ENCODE results near the gene SPPL3. TPM values are rescaled to one million over a fixed set of nuclear protein-coding genes. Genes with fewer than 3 reads are reported as not detected.
A peak's percentile ranks its signal among the peaks of the same experiment; 100 is the strongest.

The SPPL3 gene
- total RNA-seq, 1 donor from 2014 or later: 25.8 TPM

DNA sequence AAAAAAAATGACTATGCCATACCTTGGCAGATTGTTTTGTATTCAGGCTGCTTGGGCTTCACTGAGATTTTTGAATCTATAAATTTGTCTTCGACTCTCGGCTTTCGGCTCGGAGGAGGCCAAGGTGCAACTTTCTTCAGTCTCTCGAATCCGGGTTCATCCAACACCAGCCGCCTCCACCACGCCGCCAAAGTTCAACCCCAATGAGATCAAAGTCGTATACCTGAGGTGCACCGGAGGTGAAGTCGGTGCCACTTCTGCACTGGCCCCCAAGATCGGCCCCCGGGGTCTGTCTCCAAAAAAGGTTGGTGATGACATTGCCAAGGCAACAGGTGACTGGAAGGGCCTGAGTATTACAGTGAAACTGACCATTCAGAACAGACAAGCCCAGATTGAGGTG lies 12.4 kb upstream of the SPPL3 start:
- no peak for DNase-seq (ENCODE audit: low spot score)
- Histone ChIP-seq H2AFZ (replicated peaks) (no peak overlapping the region), H3K4me1 (no peaks in the 10 kb centered on the region), H3K36me3 (no peaks in the 10 kb centered on the region), H4K20me1 (ENCODE audit: low read depth) (no peaks in the 10 kb centered on the region), H3K27ac (no peak overlapping the region), H3K27me3 (no peaks in the 10 kb centered on the region), H3F3A (ENCODE audit: low read depth) (no peaks in the 10 kb centered on the region), H3K9me3 (ENCODE audit: low read depth) (no peaks in the 10 kb centered on the region), H3K9ac (no peak overlapping the region), H3K79me2 (ENCODE audit: low read depth) (no peaks in the 10 kb centered on the region), H3K4me2 (no peak overlapping the region), H3K4me3 (no peak overlapping the region)
- H3K36me3 Mint-ChIP-seq: no peaks in the 10 kb centered on the region
- H3K4me3 Mint-ChIP-seq: no peak overlapping the region
- H3K4me1 Mint-ChIP-seq: no peaks in the 10 kb centered on the region
- peaks cover 2% of the 10 kb centered on the region for H3K27me3 Mint-ChIP-seq (ENCODE audit: insufficient read depth, low read depth)
- no peak overlapping the region for H3K27ac Mint-ChIP-seq
- peaks cover 16% of the 10 kb centered on the region for H3K9me3 Mint-ChIP-seq
- TF ChIP-seq, protein P1, sequence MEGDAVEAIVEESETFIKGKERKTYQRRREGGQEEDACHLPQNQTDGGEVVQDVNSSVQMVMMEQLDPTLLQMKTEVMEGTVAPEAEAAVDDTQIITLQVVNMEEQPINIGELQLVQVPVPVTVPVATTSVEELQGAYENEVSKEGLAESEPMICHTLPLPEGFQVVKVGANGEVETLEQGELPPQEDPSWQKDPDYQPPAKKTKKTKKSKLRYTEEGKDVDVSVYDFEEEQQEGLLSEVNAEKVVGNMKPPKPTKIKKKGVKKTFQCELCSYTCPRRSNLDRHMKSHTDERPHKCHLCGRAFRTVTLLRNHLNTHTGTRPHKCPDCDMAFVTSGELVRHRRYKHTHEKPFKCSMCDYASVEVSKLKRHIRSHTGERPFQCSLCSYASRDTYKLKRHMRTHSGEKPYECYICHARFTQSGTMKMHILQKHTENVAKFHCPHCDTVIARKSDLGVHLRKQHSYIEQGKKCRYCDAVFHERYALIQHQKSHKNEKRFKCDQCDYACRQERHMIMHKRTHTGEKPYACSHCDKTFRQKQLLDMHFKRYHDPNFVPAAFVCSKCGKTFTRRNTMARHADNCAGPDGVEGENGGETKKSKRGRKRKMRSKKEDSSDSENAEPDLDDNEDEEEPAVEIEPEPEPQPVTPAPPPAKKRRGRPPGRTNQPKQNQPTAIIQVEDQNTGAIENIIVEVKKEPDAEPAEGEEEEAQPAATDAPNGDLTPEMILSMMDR (IDR thresholded peaks at IDR 0.05): no peak
- TF ChIP-seq EZH2phosphoT487 (IDR thresholded peaks at IDR 0.05) (no peak), EZH2 (IDR thresholded peaks at IDR 0.05) (no peak)

DNA sequence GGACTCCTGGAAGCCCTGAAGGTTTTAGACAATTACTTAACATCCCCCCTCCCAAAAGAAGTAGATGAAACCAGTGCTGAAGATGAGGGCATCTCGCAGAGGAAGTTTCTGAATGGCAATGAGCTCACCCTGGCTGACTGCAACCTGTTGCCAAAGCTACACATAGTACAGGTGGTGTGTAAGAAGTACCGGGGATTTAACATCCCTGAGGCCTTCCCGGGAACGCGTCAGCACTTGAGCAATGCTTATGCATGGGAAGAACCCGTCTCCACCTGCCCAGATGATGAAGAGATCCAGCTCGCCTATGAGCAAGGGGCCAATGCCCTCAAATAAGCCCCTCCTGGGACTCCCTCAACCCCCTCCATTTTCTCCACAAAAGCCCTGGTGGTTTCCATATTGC lies 10.6 kb upstream of the SPPL3 start:
- Histone ChIP-seq H3K4me2 (no peak overlapping the region), H3K9ac (no peak overlapping the region), H3K9me3 (ENCODE audit: low read depth) (no peaks in the 10 kb centered on the region), H3K79me2 (ENCODE audit: low read depth) (no peaks in the 10 kb centered on the region), H3K36me3 (no peaks in the 10 kb centered on the region), H4K20me1 (ENCODE audit: low read depth) (no peaks in the 10 kb centered on the region), H3K27ac (no peak overlapping the region), H3F3A (ENCODE audit: low read depth) (no peaks in the 10 kb centered on the region), H3K4me1 (no peaks in the 10 kb centered on the region), H3K27me3 (no peaks in the 10 kb centered on the region), H2AFZ (replicated peaks) (no peak overlapping the region), H3K4me3 (no peak overlapping the region)
- Mint-ChIP-seq H3K4me1 (no peaks in the 10 kb centered on the region), H3K4me3 (no peak overlapping the region), H3K9me3 (peaks cover 16% of the 10 kb centered on the region), H3K27me3 (ENCODE audit: insufficient read depth, low read depth) (peaks cover 2% of the 10 kb centered on the region), H3K27ac (no peak overlapping the region), H3K36me3 (no peaks in the 10 kb centered on the region)
- TF ChIP-seq EZH2phosphoT487 (IDR thresholded peaks at IDR 0.05) (no peak), EZH2 (IDR thresholded peaks at IDR 0.05) (no peak)
- TF ChIP-seq, protein P1 (IDR thresholded peaks at IDR 0.05): no peak
- DNase-seq (ENCODE audit: low spot score): no peak

DNA sequence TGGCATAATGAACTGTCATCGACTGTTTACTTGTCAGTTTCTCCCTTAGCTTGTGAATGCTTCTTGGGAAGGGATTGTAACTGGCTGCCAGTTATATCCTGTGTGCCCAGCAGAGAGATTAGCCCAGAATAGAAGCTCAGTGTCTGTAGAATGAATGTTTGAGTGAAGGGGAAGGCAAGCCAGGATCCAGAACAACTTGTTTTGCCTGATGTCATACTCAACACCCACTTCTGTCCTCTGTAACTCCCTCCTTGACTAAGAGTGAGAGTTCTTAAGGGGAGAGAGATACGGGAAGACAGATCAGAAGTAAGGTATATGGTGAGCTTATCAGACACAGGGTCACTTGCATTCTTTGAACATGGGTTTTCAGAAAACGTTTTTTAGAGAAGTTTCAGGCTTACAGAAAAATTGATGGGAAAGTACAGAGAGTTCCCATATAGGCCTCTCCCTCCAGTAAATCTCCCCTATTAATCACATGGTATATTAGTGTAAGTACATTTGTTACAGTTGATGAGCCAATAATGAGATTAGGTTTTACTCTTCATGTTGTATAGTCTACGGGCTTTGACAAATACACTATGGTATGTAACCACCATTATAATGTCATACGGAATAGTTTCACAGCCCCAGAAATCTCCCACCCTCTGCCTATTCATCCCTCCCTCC lies 5.6 kb upstream of the SPPL3 start:
- no peaks in the 10 kb centered on the region for H3K36me3 Mint-ChIP-seq
- H3K9me3 ChIP-seq (ENCODE audit: low read depth): no peaks in the 10 kb centered on the region
- H3K36me3 ChIP-seq: no peaks in the 10 kb centered on the region
- no peaks in the 10 kb centered on the region for H3K9me3 Mint-ChIP-seq
- peak overlapping the region; percentile 32 for H3K27ac Mint-ChIP-seq
- DNase-seq (ENCODE audit: low spot score): no peak
- no peaks in the 10 kb centered on the region for H3K4me1 Mint-ChIP-seq
- no peaks in the 10 kb centered on the region for H3K79me2 ChIP-seq (ENCODE audit: low read depth)
- H2AFZ ChIP-seq (replicated peaks): no peak overlapping the region
- no peaks in the 10 kb centered on the region for H4K20me1 ChIP-seq (ENCODE audit: low read depth)
- H3K27me3 ChIP-seq: no peaks in the 10 kb centered on the region
- H3K4me1 ChIP-seq: no peaks in the 10 kb centered on the region
- TF ChIP-seq EZH2phosphoT487 (IDR thresholded peaks at IDR 0.05): no peak
- TF ChIP-seq, protein P1 (IDR thresholded peaks at IDR 0.05): no peak
- TF ChIP-seq EZH2 (IDR thresholded peaks at IDR 0.05): no peak
- no peak overlapping the region for H3K4me3 Mint-ChIP-seq
- H3K27me3 Mint-ChIP-seq (ENCODE audit: insufficient read depth, low read depth): peaks cover 3% of the 10 kb centered on the region
- H3K4me2 ChIP-seq: no peak overlapping the region
- H3K27ac ChIP-seq: no peak overlapping the region
- no peaks in the 10 kb centered on the region for H3F3A ChIP-seq (ENCODE audit: low read depth)
- no peak overlapping the region for H3K4me3 ChIP-seq
- H3K9ac ChIP-seq: no peak overlapping the region
